Inferior parietal cortex (tissue), 1 donor: ENCODE results near the gene MAN2B1.
A peak's percentile ranks its signal among the peaks of the same experiment; 100 is the strongest.
"Not testable (repeated sequence)": the region's sequence is repeated elsewhere in the genome, so short reads cannot be mapped to it uniquely, and the experiment has no call there.

ENCODE experiments used
- DNase-seq: peaks from one replicate; pipeline ENCODE4 v3.0.0-alpha.2; 2016; ENCODE audit errors: extremely low spot score

The MAN2B1 gene

DNA sequence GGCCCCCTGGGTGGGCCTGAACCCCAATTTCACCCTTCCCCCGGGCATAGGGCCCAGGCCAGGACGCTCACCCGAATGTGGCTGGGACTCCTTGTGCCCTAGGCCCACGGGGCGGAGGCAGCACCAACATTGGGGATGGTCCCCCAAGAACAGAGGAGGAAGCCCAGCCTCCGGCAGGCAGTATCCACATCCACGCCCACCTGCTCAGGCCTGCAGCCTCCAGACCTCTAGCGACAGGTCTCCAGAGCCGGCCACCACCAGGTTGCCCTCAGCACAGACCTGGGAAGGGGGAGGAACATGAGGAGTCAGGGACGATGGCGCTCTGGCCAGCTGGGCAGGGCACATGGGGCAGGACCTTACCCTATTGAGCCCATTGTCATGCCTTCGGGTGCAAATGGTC is 22.5 kb upstream of the MAN2B1 start:
- DNase-seq: no peak

DNA sequence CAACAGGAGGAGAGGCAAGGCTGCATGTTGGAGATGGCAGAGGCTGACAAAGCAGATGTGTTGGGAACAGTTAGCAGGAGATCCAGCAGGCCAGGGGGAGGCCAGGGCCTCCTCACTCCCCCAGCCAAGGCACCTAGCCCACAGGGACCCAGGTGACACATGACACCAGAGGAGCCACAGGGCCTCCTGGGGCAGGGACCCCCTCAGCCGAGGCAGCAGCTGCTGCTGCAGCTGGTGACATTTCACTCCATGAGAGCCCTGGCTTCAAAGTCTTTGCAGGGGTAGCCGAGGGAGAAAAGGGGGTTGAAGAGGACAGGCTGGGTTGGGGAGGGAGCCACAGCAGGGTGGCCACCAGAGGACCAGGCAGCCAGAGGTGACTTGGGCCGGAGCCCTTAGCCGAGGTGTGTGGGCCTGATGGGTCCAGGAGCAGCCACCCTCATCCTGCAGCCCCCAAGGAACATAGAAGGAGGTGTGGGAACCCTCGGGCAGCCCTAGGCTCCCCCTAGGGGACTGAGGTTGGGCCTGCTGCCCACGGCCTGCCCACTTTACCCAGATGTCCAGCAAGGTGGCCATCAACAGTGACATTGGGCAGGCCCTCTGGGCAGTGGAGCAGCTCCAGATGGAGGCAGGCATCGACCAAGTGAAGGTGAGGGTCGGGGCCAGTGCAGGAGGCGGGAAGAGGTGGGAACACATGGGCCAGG is 21.1 kb upstream of the MAN2B1 start, which contains the start of gene GNG14:
TSS of gene GNG14 (plus strand) at position 503 of the 701 bp plus-strand sequence. CDS start at position 554, 51 bp downstream.
- no peak for DNase-seq

DNA sequence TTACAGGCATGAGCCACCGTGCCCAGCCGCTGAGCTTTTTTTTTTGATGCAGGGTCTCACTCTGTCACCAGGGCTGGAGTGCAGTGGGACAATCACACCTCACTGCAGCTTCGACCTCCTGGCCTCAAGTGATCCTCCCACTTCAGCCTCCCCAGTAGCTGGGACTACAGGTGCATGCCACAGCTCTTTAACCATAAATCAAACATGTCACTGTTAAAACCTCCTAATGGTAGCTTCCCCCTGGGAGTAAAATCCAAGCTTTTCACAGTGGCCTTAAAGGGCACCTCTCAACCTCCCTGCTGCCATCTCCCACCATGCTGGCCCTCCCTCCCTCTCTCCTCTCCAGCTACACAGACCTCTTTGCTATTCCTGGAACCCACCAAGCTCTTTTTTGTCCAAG is 19.3 kb upstream of the MAN2B1 start:
- DNase-seq: no peak

DNA sequence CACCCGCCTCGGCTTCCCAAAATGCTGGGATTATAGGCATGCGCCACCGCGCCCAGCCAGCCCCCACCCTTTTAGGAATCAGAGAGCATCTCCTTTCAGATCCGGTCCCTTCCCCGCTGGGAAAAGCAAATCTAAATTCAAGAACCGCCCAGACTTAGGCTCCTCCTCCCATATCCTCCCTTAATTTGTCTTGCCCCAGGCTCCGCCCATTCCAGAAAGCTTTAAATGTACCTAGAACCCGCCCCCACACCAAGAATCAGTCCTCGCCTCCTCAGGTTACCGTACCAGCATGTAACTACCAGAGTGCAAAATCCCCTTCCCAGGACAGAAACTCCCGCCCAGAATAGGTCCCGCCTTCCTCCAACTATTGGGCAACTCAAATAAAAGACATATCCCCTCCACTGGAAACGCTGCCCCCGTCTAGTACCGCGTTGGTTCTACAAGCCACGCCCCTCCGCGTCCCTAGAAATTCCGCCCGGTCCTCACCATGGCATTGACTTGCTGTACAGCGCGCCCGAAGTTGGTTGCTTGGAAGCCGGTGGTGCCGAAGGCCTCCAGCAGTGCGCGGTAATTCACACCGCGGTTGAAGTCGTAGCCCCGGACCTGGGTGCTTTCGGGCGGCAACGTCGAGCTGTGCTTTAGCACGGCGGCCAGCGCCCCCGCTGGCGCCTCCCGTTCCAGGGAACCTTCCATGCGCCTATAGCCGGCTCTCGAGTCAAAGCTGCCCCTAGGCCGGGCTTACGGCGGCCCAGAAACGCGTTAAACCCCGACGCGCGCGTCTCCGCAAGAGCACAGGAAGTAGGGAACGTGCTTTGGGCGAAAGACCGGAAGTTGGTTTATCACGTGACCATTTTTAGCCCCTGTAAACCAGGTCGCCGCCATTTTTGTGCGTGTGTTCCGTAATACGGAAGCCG is 14.8 kb upstream of the MAN2B1 start, which contains the start of gene DHPS:
TSS of gene DHPS (minus strand) at position 807 of the 914 bp plus-strand sequence. CDS start at position 693, 114 bp downstream.
- DNase-seq: peak; percentile 99

DNA sequence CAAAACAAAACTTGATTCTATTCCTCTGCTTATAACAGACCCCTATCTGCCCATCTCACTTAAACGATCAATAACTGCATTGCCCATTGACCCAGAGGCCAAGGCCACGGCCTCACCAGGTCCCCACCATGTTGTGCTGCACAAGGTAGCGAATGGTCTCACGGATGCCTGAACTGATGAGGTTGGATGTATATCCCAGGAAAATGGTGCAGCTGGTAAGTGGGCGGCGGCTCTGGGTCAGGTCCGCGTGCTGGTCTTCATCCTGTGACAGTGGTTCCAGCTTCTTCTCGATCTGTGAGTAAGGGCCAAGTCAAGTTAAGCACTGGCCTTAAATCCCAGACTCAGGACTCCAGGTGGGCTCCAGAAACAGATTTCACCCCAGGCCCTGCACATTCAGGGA is 13.5 kb upstream of the MAN2B1 start:
- DNase-seq: no peak

DNA sequence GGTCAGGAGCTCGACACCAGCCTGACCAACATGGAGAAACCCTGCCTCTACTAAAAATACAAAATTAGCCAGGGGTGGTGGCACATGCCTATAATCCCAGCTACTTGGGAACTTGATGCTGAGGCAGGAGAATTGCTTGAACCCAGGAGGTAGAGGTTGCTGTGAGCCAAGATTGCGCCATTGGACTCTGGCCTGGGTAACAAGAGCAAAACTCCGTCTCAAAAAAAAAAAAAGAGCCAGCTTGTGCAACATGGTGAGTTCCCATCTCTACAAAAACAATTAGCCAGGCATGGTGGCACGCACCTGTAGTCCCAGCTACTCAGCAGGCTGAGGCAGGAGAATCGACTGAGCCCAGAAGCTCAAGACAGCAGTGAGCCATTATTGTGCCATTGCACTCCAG is 11.5 kb upstream of the MAN2B1 start:
- DNase-seq: not testable (repeated sequence)

DNA sequence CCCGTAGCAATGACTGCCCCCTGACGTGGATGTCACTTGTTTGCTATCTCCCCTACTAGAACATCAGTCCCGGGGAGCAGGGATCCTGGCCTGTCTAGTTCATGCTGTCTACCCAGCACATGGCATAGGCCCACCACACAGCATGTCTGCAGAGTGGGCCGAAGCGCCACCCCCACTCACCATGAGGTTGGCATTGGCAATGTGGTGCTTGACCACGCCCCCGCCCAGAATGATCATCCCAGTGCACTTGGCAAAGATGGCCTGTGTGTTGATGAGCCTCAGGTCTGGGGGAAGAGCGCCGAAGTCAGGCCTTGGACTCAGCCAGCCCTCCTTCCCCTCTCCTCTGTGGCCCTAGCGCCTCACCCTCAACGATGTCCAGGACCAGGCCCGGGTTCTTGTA is 10.4 kb upstream of the MAN2B1 start:
- DNase-seq: no peak

DNA sequence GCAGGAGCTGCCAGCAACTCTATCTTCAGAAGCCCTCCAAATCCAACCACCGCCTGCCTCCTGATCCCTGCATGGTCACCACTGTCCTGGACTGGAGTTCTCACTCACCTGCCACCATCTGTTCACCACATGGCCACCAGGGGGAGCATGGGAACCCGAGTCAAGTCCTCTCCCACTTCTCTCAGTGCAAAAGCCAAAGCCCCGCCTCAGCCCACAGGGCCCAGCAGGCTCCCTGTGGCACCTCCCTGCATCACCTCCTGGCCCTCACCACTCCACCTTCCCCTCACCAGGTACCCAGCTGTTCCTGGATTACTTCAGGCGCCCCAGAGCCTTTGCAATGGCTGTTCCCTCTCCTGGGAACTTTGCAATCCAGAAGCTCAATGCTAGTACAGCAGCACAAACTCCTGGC is 9.8 kb upstream of the MAN2B1 start:
- DNase-seq: peak; percentile 76

DNA sequence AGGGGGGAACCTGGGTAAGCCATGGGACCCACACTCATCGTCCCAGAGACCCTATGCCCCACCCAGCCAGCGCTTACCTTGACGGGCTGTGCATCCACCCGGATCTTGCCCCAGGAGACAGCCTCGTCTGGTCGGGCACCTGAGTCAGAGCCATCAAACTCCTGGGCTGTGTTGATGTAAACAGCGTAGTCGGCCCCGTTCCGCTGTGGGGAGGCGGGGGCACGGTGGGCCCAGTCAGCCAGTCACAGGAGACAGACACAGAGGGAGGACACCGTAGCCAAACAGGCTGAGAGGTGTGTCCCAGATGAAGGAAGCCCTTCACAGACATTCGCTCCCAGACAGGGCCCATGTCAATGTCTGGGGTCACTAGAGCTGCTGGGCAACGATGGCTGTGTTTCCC is 9.4 kb upstream of the MAN2B1 start:
- no peak for DNase-seq

DNA sequence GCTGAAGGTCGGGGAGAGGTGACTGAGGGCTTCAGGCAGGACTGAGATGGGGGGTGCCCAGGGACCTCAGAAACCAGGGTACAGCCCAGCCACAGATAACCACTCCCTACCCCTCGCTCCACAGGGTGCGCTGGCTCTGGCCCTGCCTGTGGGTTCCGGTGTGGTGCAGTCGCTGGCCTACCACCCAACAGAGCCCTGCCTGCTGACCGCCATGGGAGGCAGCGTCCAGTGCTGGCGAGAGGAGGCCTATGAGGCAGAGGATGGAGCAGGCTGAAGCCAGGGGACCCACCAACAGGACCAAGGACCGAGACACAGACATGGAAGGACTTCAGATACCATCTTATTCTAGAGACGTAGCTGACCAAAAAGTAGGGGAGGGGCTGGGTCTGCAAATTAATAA is 8.9 kb upstream of the MAN2B1 start:
- no peak for DNase-seq

DNA sequence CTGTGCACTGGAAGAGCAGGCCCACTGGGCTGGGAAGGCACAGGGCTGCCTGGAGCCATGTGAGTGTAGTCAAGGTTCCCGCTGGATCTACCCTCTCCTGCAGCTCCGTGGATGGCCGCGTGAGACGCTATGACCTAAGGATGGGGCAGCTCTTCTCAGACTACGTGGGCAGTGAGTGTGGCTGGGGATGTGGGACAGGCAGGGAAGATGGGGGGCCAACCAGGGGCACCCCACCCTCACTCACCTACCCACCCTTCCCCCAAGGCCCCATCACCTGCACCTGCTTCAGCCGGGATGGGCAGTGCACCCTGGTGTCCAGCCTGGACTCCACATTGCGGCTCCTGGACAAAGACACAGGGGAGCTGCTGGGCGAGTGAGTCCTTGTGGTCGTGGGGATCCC is 6.2 kb upstream of the MAN2B1 start:
- no peak for DNase-seq

DNA sequence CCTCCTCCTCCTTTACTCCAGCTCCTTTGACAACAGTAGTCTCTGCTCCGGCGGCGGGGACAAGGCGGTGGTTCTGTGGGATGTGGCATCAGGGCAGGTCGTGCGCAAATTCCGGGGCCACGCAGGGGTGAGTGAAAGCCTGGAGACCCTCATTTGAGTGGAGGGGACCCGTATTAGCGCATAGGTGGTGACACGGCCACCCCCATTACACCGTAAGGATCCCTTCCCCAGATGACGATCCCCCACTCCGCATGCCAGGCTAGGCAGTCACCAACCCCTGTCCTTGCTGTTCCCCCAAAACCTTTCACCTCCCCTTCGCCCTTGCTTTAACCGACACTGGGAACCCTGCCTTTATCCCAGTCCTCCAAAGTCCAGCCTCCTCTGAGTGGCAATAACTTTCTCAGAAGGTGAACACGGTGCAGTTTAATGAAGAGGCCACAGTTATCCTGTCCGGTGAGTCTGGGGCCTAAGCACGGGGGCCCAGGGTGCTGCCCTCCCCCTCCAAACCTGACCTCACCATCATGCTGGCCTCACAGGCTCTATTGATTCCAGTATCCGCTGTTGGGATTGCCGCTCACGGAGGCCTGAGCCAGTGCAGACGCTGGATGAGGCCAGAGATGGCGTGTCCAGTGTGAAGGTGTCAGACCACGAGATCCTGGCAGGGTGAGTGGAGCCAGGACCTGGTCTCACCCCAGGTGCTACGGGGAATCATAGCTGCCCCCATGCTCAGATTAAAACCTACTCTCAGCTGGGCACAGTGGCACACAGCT is 3.8 kb upstream of the MAN2B1 start:
- no peak for DNase-seq

DNA sequence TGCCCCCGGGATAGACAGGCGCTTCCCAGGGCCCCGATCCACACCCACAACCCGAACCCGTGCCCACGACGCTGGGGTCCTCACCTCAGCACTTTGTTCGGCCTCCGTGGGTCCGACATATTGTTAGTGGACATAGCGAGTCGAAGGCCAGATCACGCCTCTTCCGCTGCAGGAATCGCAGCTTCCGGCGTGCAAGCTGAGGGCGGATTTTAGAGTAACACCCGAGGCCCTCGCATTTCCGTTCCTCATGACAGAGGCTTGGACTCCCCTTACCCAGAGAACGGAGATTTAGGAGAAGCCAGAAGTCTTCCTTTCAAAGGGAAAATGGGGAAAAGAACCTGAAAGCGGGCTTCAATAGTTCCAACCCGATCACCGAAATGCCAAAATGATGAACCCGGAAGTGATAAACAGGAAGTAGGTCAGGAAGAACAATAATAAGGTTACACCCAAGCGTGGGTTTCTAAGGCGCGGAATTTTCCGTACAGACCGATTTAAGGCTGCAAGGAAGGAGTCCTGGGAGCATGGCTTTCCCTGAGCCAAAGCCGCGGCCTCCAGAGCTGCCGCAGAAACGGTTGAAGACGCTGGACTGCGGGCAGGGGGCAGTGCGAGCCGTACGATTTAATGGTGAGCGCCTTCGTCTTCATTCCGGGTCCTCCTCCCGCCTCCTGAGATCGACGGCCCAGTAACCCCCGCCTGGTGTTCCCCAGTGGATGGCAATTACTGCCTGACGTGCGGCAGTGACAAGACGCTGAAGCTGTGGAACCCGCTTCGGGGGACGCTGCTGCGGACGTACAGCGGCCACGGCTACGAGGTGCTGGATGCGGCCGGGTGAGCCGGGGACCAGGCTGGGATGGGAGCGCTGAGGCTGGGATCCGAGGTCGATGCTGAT is 3.0 kb upstream of the MAN2B1 start:
- DNase-seq: peak; percentile 93

DNA sequence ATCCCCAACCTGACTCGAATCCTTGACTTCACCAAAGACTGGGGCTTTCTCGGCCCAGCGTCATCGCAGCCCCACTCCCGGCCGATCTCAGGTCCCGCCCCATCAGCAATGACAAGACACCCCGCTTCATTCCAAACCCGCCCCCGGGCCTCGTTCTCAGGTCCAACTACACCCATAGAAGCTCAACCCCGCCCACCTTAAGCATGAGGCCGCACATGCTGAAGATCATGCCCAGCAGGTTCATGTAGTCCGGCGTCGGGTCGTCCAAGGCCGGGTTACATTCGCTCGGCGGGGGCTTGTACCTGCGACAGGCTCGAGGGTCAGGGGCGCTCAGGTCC is 2.4 kb upstream of the MAN2B1 start:
- DNase-seq: no peak

DNA sequence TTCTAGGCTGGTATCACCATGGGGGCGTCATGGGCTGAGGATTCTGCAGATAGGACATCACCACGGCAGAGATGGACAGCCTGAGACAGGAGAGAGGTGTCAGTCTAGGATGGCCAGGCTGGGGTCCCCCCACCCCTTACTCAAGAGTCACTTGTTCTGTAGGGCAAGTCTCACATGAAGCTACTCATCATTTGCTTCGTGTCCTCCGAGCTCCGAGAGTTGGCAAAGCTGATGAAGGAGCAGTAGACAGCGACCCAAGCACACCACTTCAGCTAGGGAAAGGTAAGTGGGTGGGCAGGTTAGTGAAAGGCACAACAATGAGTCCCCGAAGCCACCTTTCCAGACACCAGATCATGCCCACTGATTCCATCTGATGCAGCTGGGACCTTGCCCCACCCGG is 1.8 kb upstream of the MAN2B1 start:
- DNase-seq: no peak

DNA sequence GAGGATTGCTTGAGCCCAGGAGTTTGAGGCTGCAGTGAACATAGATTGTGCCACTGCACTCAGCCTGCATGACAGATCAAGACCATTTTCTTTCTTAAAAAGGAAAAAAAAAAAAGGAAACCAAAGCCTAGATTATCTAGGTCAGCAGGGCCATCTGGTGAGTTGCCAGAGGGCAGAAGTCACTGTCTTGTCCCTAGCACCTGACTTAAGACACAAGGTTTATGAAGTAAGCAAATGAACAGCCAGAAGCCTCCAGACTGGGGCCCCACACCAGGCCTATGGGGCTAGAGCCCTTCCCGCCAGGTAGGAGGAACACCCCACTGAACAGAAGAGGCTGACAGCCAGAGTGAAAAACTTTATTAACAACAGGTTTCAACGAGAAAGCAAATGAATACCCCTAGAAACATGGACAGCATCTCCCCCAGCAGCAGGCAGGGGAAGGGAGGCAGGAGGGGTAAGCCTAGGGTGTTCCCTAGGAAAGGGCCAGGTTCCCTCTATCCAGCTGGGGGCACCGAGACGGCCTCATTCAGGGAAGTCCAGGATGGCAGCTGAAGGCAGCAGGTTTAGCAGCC is 1.3 kb upstream of the MAN2B1 start:
- DNase-seq: no peak

DNA sequence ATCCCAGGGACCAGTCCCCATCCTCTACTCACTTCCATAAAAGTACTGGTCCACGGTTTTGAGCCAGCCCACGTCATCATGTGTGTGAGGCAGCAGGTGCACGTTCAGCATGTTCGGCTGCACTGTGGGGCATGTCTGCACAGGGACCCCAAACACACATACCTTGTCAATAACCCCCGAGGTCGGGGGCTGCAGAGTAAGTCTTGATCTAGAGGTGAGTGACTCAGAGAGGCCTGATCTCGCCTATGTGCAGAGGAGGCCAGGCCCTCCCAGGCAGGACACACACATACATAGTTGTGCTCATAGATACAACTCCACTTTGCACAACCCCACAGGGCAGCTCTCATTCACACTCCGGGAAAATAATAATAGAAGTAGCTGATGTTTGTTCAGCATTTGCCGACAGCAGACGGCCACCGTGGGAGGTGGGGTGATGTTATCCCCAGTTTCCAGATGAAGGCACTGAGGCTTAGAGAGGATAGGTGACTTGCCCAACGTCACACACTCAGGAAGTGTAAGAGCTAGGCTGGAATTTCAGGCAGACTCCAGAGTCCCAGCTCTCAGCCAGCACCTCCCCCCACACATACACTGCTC is 774 bp downstream of the MAN2B1 start:
- DNase-seq: no peak

DNA sequence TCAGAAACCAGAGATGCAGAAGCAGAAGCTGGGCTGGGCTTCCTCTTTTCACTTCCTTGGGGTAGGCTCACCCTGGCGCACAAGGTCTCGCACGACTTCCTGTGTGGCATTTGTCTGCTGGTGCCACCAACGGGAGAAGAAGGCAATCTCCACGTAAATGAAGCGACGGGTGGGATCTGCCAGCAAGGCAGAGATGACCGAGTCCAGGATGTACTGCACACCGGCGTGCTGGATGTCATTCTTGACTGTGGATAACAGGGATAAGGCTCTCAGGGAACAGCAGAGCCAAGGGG is 1.3 kb downstream of the MAN2B1 start:
- DNase-seq: no peak

DNA sequence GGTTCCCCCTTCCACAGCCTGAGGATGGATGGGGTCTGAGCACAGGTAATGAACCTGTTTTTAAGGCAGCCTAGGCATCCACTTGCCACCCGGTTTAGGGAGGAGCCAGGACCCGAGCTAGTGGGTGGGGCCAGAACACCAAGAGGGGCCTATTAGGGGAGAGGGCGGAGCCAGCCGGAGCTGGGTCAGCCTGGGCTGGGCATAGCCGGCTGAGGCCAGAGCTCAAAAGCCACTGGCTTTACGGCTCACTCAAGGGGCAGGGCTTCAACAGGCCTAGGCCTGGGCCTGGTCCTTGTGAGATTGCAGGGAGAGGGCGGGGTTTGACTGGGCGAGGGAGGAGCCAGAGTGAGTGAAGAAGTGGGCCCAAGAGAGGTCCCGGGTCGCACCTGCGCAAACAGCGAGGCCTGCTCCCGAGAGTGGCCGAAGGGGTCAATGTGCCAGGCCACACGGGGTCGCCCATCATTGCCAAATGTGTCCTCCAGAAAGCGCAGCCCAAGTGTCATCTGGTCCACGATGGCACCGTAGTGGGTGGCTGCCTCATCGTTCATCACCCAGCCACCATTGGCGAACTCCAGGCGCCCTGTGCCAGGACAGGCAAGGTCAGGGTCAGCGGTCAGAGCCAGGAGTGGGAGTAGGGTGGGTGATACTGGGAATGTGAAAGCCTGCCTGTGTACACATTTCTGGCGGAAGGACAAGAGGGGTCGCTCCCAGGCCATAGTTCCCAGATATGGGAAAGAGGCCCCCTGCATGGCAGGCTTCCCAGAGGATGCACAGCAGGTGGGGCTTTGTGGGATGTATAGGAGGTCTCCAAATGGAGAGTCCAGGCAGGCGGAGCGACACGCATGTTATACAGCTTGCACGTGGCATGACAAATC is 1.9 kb downstream of the MAN2B1 start:
- DNase-seq: no peak

DNA sequence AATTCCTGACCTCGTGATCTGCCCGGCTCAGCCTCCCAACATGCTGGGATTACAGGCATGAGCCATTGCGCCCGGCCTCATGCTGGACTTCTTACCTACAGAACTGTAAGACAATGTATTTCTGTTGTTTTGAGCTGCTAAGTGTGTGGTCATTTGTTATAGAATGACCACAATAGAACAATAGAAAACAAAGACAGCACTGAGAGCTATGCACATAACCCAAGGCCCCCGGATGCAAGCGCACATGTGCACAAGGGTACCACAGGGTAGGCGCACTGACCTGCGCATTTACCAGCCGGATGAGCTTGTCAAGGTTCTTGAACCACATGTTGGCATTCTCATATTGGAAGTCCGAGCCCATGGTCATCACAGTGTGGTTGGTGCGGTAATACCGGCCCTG is 5.6 kb downstream of the MAN2B1 start:
- DNase-seq: peak; percentile 22
